ENCODE results near the gene S1PR5.
"Not testable (repeated sequence)": the region's sequence is repeated elsewhere in the genome, so short reads cannot be mapped to it uniquely, and the experiment has no call there.

Gene S1PR5

GRCh38 chr19:10543420-10544241, 26.4 kb upstream of the S1PR5 start, which contains the start of gene ATG4D:
ATG4D (plus strand) TSS chr19:10543904; CDS start chr19:10544091, 187 bp downstream.
- DNase-seq = peak; percentile 78

GRCh38 chr19:10543059-10543419, 25.8 kb upstream of the S1PR5 start:
- DNase-seq = no peak

- not testable (repeated sequence) for DNase-seq
Observed at GRCh38 chr19:10539016-10539415, 21.8 kb upstream of the S1PR5 start.

- DNase-seq = no peak
Observed at GRCh38 chr19:10538204-10538983, 21.1 kb upstream of the S1PR5 start.

GRCh38 chr19:10537668-10538067, 20.4 kb upstream of the S1PR5 start:
- no peak for DNase-seq

GRCh38 chr19:10535613-10536012, 18.4 kb upstream of the S1PR5 start:
- DNase-seq = no peak

GRCh38 chr19:10533646-10534386, 16.6 kb upstream of the S1PR5 start:
- no peak for DNase-seq

- no peak for DNase-seq
Observed at GRCh38 chr19:10532457-10532856, 15.2 kb upstream of the S1PR5 start.

GRCh38 chr19:10526887-10527286, 9.6 kb upstream of the S1PR5 start:
- DNase-seq = not testable (repeated sequence)

- no peak for DNase-seq
Observed at GRCh38 chr19:10525636-10526035, 8.4 kb upstream of the S1PR5 start.

GRCh38 chr19:10523135-10523636, 5.9 kb upstream of the S1PR5 start:
- DNase-seq = no peak

GRCh38 chr19:10521461-10522171, 4.4 kb upstream of the S1PR5 start:
- DNase-seq = no peak

- no peak for DNase-seq
Observed at GRCh38 chr19:10520652-10521318, 3.5 kb upstream of the S1PR5 start.

GRCh38 chr19:10519421-10519820, 2.2 kb upstream of the S1PR5 start:
- DNase-seq = no peak

GRCh38 chr19:10518444-10519361, 1.5 kb upstream of the S1PR5 start:
- DNase-seq = no peak

GRCh38 chr19:10517760-10518443, 655 bp upstream of the S1PR5 start:
- no peak for DNase-seq

- no peak for DNase-seq
Observed at GRCh38 chr19:10516671-10517286, 468 bp downstream of the S1PR5 start.

GRCh38 chr19:10516064-10516385, 1.2 kb downstream of the S1PR5 start:
- DNase-seq = no peak

- DNase-seq = peak; percentile 36
Observed at GRCh38 chr19:10514211-10515145, 2.8 kb downstream of the S1PR5 start.

Data from activated naive CD4-positive, alpha-beta T cell treated with Interleukin-2 at 50 U/mL for 16 hours (primary cell).